Stimulated activated CD8-positive, alpha-beta memory T cell treated with anti-CD3 and anti-CD28 coated beads, Interleukin-4, amount 100 ng/mL, for 1 hour (primary cell): Measurements from ENCODE around the gene XPO5.

ENCODE experiments used
- DNase-seq, 2 donors: peaks; one replicate each; pipeline ENCODE4 v3.0.0-alpha.2; 2020; ENCODE audit warnings: low read depth in 2 of 2, low spot score in 1 of 2

XPO5 gene

DNA sequence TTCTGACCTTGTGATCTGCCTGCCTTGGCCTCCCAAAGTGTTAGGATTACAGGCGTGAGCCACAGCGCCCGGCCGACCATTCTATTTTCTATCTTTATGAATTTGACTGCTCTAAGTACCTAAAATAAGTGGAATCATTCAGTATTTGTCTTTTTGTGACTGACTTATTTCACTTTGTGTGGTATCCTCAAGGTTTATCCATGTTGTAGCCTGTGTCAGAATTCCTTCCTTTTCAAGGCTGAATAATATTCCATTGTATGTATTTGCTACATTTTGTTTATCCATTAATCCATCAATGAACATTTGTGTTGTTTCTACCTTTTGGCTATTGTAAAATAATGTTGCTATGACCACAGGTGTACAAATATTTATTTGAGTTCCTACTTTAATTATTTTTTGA is 103.3 kb downstream of the XPO5 start:
- no peak for DNase-seq
